Measurements from ENCODE around the gene HS3ST5. TPM values are rescaled to one million over a fixed set of nuclear protein-coding genes. Genes with fewer than 3 reads are reported as not detected.

The HS3ST5 gene
- total RNA-seq, 1 experiment from 2014 or later = 14.4 TPM

DNA sequence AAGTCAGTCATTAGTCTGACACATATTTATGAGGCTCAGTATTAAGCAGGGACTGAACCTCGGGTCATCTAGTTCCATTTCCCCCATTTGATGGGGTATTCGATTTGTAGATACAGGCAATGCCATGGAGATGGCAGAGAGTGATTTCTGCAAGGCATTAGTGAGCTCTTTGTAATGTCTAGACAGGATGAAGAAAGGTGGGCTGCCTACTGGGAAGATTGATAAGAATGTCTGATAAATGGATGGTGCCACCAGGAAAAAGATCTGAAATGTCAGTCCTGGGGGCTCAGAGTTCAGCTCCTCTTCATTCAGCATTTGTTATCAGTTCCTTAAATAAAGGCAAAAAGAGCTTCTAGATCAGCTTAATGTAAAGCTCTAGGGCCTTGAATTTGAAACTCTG is 51.4 kb downstream of the HS3ST5 start:
- Mint-ChIP-seq H3K4me1 (peaks cover 21 to 31% of the 10 kb centered on the region in 2 experiments), H3K27me3 (ENCODE audit: low read depth) (no peaks in the 10 kb centered on the region), H3K9me3 (no peaks in the 10 kb centered on the region), H3K27ac (no peak overlapping the region), H3K36me3 (ENCODE audit: insufficient read depth in 1 of 3, low read depth in 3 of 3) (peaks cover 6 to 23% (median 15%) of the 10 kb centered on the region in 3 experiments), H3K4me3 (no peak overlapping the region)
- TF ChIP-seq, protein P1, sequence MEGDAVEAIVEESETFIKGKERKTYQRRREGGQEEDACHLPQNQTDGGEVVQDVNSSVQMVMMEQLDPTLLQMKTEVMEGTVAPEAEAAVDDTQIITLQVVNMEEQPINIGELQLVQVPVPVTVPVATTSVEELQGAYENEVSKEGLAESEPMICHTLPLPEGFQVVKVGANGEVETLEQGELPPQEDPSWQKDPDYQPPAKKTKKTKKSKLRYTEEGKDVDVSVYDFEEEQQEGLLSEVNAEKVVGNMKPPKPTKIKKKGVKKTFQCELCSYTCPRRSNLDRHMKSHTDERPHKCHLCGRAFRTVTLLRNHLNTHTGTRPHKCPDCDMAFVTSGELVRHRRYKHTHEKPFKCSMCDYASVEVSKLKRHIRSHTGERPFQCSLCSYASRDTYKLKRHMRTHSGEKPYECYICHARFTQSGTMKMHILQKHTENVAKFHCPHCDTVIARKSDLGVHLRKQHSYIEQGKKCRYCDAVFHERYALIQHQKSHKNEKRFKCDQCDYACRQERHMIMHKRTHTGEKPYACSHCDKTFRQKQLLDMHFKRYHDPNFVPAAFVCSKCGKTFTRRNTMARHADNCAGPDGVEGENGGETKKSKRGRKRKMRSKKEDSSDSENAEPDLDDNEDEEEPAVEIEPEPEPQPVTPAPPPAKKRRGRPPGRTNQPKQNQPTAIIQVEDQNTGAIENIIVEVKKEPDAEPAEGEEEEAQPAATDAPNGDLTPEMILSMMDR (conservative IDR thresholded peaks at IDR 0.05) = no peak
- H3K4me2 ChIP-seq (ENCODE audit: insufficient read depth, insufficient read length, low read length) = no peak overlapping the region
- H3K4ac ChIP-seq (ENCODE audit: low read depth, low read length) = no peak overlapping the region
- no peaks in the 10 kb centered on the region for H3K79me2 ChIP-seq (ENCODE audit: insufficient read depth, low read length)
- H4K91ac ChIP-seq (ENCODE audit: insufficient read length, low read depth, low read length) = no peak overlapping the region
- no peak overlapping the region for H3T11ph ChIP-seq (ENCODE audit: low read length)
- no peak overlapping the region for H3K56ac ChIP-seq (ENCODE audit: insufficient read length, low read depth, low read length)
- H3K27me3 ChIP-seq (ENCODE audit: insufficient read depth, low read length) = no peaks in the 10 kb centered on the region
- no peaks in the 10 kb centered on the region for H3K23me2 ChIP-seq (ENCODE audit: insufficient read length, low read depth, low read length, poor library complexity, severe bottlenecking)
- no peak overlapping the region for H2BK120ac ChIP-seq (ENCODE audit: low read depth, low read length, poor library complexity, severe bottlenecking)
- H3K79me1 ChIP-seq (ENCODE audit: insufficient read depth, low read depth, low read length, poor library complexity, severe bottlenecking) = no peaks in the 10 kb centered on the region
- WGBS (ENCODE audit: extremely low coverage, insufficient read length, low lambda C conversion rate) = no CpG with 5 or more reads among the region's 2 CpGs
- H2AK5ac ChIP-seq (ENCODE audit: insufficient read length, low read length) = no peak overlapping the region
- no peak overlapping the region for H2BK20ac ChIP-seq (ENCODE audit: low read depth, low read length, poor library complexity, severe bottlenecking)
- no peak overlapping the region for H3K9ac ChIP-seq (ENCODE audit: extremely low read depth, insufficient read length, low read length)
- DNase-seq = no peak
- H2BK15ac ChIP-seq (ENCODE audit: low read depth, low read length) = no peak overlapping the region
- H3K4me1 ChIP-seq (ENCODE audit: insufficient read depth, low read length) = no peaks in the 10 kb centered on the region; the same call in 1 of the 2 replicates
- H4K8ac ChIP-seq (replicated peaks; ENCODE audit: insufficient read length, low read depth, low read length) = no peak overlapping the region
- H2BK12ac ChIP-seq (ENCODE audit: insufficient read length, low read depth, low read length) = no peak overlapping the region
- H3K27ac ChIP-seq (ENCODE audit: insufficient read length, low read depth, low read length) = no peak overlapping the region
- no peak overlapping the region for H3K23ac ChIP-seq (ENCODE audit: insufficient read length, low read depth, low read length)
- no peak overlapping the region for H4K5ac ChIP-seq (ENCODE audit: insufficient read length, low read depth, low read length)
- no peak overlapping the region for H2AFZ ChIP-seq (ENCODE audit: low read length)
- H4K20me1 ChIP-seq (ENCODE audit: control insufficient read depth, insufficient read depth, insufficient read length) = no peaks in the 10 kb centered on the region
- no peak overlapping the region for H2BK5ac ChIP-seq (ENCODE audit: insufficient read length, low read length)
- H3K14ac ChIP-seq (ENCODE audit: insufficient read depth, low read length) = no peak overlapping the region
- no peaks in the 10 kb centered on the region for H3K9me3 ChIP-seq (ENCODE audit: control insufficient read depth, low read depth, low read length)
- H3K18ac ChIP-seq (ENCODE audit: insufficient read length, low read depth, low read length) = no peak overlapping the region
